Calu3 (cell line): Measurements from ENCODE around the gene DOHH. TPM values are rescaled to one million over a fixed set of nuclear protein-coding genes. Genes with fewer than 3 reads are reported as not detected.
A peak's percentile ranks its signal among the peaks of the same experiment; 100 is the strongest.

Experiments used
- BruUV-seq: library from RNA; stranded (reverse); fragments of 400-500 nt; replicated peaks from 2 replicates; lab custom pipeline; 2021; lab: Mats Ljungman, UMichigan
- CTCF ChIA-PET: fragments of 300-600 bp; sonication (Branson Sonifier 250); formaldehyde crosslinking; loops from one replicate; lab custom pipeline; 2022; ENCODE audit warnings: antibody characterized with exemption; lab: Charles Lee
- DNase-seq: peaks from one replicate; pipeline ENCODE4 v3.0.0; 2022
- H3K27ac Mint-ChIP-seq: one replicate; pipeline ENCODE4 v1.8.0; 2022; ENCODE audit warnings: mixed read lengths; ENCODE audit not compliant: unreplicated experiment
- H3K27me3 Mint-ChIP-seq: one replicate; pipeline ENCODE4 v1.8.0; 2022; ENCODE audit warnings: mixed read lengths; ENCODE audit not compliant: unreplicated experiment
- H3K36me3 Mint-ChIP-seq: one replicate; pipeline ENCODE4 v1.8.0; 2022; ENCODE audit warnings: mild to moderate bottlenecking, moderate library complexity, mixed read lengths; ENCODE audit not compliant: insufficient read depth, unreplicated experiment
- H3K4me1 Mint-ChIP-seq: one replicate; pipeline ENCODE4 v1.8.0; 2022; ENCODE audit warnings: mild to moderate bottlenecking, low read depth, mixed read lengths; ENCODE audit not compliant: unreplicated experiment
- H3K4me3 Mint-ChIP-seq: one replicate; pipeline ENCODE4 v1.8.0; 2022; ENCODE audit warnings: mild to moderate bottlenecking, low read depth, moderate library complexity, mixed read lengths; ENCODE audit not compliant: unreplicated experiment
- H3K9me3 Mint-ChIP-seq: one replicate; pipeline ENCODE4 v1.8.0; 2022; ENCODE audit warnings: low read depth, mixed read lengths; ENCODE audit not compliant: unreplicated experiment
- CTCF ChIP-seq: fragments of 200-600 bp; IDR thresholded peaks from one replicate; pipeline ENCODE4 v1.8.0; 2022; ENCODE audit warnings: antibody characterized with exemption; ENCODE audit not compliant: unreplicated experiment
- intact Hi-C: fragments of 100-400 bp; cut with micrococcal nuclease; formaldehyde crosslinking; loops from one replicate; pipeline ENCODE4 v1.10.0; 2022; ENCODE audit not compliant: unreplicated experiment
- total RNA-seq: library from RNA; stranded (reverse); gene quantifications from 2 replicates; pipeline ENCODE4 v1.2.3, GENCODE V29; 2022

Gene DOHH
- total RNA-seq, 1 experiment from 2014 or later: 11.6 TPM

DNA sequence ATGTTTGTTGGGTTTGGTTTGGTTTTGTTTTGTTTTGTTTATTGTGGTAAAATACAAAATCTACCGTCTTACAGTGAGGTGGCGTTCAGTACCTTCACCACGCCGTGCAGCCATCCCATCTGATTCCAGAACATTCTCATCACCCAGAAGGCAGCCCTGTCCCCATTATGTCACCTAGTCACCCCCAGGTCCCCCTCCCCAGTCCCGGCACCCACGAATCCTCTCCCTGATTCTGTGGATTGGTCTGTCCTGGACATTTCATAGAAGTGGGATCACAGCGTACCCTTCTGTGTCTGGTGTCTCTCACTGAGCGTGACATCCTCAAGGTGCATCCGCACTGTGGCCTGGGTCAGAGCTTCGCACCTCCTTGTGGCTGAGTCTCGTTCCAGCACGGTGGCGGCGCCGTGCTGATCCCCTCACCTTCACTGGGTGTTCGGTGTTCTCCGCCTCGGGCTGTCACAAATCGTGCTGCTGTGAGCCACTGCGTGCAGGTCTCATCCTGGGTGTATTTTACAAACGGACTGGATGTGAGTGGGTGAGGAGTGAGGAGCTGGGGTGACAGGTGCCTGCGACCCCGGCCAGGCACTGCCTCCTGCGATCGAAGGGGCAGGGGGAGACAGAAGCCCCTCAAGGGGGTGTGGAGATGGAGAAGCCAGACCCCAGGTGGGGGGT lies 37.9 kb upstream of the DOHH start:
- peak overlapping the region; percentile 37 for H3K27ac Mint-ChIP-seq
- H3K4me3 Mint-ChIP-seq: no peak overlapping the region
- intact Hi-C loops: no loop called here
- peaks cover 55% of the 10 kb centered on the region for H3K36me3 Mint-ChIP-seq
- no peaks in the 10 kb centered on the region for H3K9me3 Mint-ChIP-seq
- no peaks in the 10 kb centered on the region for H3K4me1 Mint-ChIP-seq
- H3K27me3 Mint-ChIP-seq: no peaks in the 10 kb centered on the region
- DNase-seq: no peak
- TF ChIP-seq CTCF: no peak
- CTCF ChIA-PET: no interaction called here
- no TSS peak for BruUV-seq

GRCh38 chr19:3537438-3538240 lies 37.2 kb upstream of the DOHH start:
- H3K9me3 Mint-ChIP-seq: no peaks in the 10 kb centered on the region
- BruUV-seq: no TSS peak
- peak overlapping the region; percentile 37 for H3K27ac Mint-ChIP-seq
- no peaks in the 10 kb centered on the region for H3K4me1 Mint-ChIP-seq
- no peaks in the 10 kb centered on the region for H3K27me3 Mint-ChIP-seq
- CTCF ChIA-PET: no interaction called here
- DNase-seq: no peak
- peaks cover 61% of the 10 kb centered on the region for H3K36me3 Mint-ChIP-seq
- H3K4me3 Mint-ChIP-seq: no peak overlapping the region
- intact Hi-C loops: no loop called here
- no peak for TF ChIP-seq CTCF

DNA sequence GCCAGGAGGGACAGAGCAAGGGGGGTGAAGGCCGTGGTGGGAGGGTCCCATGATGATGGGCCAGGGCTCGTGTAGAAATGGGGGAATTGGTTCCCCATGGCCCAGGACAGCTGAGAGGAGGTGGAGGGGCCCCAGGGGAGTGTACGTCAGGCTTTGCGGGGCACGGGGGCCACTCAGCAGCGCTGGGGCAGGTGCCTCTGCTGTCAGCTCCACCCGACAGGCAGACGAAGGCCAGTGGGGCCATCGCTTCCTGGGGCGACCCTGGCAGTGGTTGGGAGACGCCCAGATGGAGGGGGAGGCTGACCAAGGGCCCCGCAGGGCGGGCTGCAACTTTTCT lies 36.6 kb upstream of the DOHH start:
- no peak for DNase-seq
- CTCF ChIA-PET: interaction anchor here (0.6 to 1.0 kb wide), 2 partner anchors 8 to 28 kb away, joined by 3 read pairs; no protein-coding TSS in a partner anchor
- intact Hi-C loops: no loop called here
- Mint-ChIP-seq H3K9me3 (no peaks in the 10 kb centered on the region), H3K27me3 (no peaks in the 10 kb centered on the region), H3K27ac (peak overlapping the region; percentile 37), H3K36me3 (peaks cover 66% of the 10 kb centered on the region), H3K4me3 (no peak overlapping the region), H3K4me1 (no peaks in the 10 kb centered on the region)
- TF ChIP-seq CTCF: no peak
- no TSS peak for BruUV-seq

- H3K27me3 Mint-ChIP-seq: no peaks in the 10 kb centered on the region
- H3K4me1 Mint-ChIP-seq: no peaks in the 10 kb centered on the region
- no TSS peak for BruUV-seq
These were observed 36.1 kb upstream of the DOHH start for GRCh38 chr19:3536429-3537100.

More at GRCh38 chr19:3536429-3537100, 36.1 kb upstream of the DOHH start:
- H3K9me3 Mint-ChIP-seq: no peaks in the 10 kb centered on the region
- intact Hi-C loops: no loop called here
- no peak for TF ChIP-seq CTCF
- DNase-seq: no peak
- H3K27ac Mint-ChIP-seq: no peak overlapping the region
- H3K36me3 Mint-ChIP-seq: peaks cover 67% of the 10 kb centered on the region
- CTCF ChIA-PET: interaction anchor here (0.6 to 1.0 kb wide), 3 partner anchors 9 to 27 kb away, joined by 3 read pairs; no protein-coding TSS in a partner anchor
- no peak overlapping the region for H3K4me3 Mint-ChIP-seq
